Measurements from ENCODE around the gene MKRN2OS. TPM values are rescaled to one million over a fixed set of nuclear protein-coding genes. Genes with fewer than 3 reads are reported as not detected.

The MKRN2OS gene
- total and polyA plus RNA-seq, 2 experiments from 2014 or later = 0.31 TPM; not detected in 1

- Histone ChIP-seq H3K4me3 (peak overlapping the region; percentile 92), H3K27me3 (no peaks in the 10 kb centered on the region), H3K36me3 (no peaks in the 10 kb centered on the region), H3K9me3 (ENCODE audit: low read depth) (no peaks in the 10 kb centered on the region), H3K4me1 (ENCODE audit: low read depth) (peaks cover 43% of the 10 kb centered on the region), H3K27ac (peak overlapping the region; percentile 96)
- TF ChIP-seq CTCF (IDR thresholded peaks at IDR 0.05; ENCODE audit: low read depth, low read length) = no peak
- DNase-seq (ENCODE audit: low read depth in 1 of 2, low spot score in 1 of 2) = peak in 1 of 2 donors; percentile 60
Observed at GRCh38 chr3:12557473-12558100, 12.3 kb upstream of the MKRN2OS start.

- Histone ChIP-seq H3K27me3 (no peaks in the 10 kb centered on the region), H3K27ac (peak within 1 kb of the TSS; percentile 96), H3K4me1 (ENCODE audit: low read depth) (peaks cover 36% of the 10 kb centered on the region), H3K36me3 (no peaks in the 10 kb centered on the region), H3K4me3 (peak within 1 kb of the TSS; percentile 92), H3K9me3 (ENCODE audit: low read depth) (no peaks in the 10 kb centered on the region)
- peak; percentile 90 to 91 for DNase-seq (ENCODE audit: low read depth in 1 of 2, low spot score in 1 of 2)
- TF ChIP-seq CTCF (IDR thresholded peaks at IDR 0.05; ENCODE audit: low read depth, low read length) = no peak
Observed at GRCh38 chr3:12556690-12557472, 11.6 kb upstream of the MKRN2OS start, which contains the start of gene MKRN2. TSS of gene MKRN2 (plus strand) at chr3:12557087. CDS start at chr3:12557151, 64 bp downstream.

- TF ChIP-seq CTCF (IDR thresholded peaks at IDR 0.05; ENCODE audit: low read depth, low read length) = no peak
- no peaks in the 10 kb centered on the region for H3K27me3 ChIP-seq
- no peaks in the 10 kb centered on the region for H3K9me3 ChIP-seq (ENCODE audit: low read depth)
- peak overlapping the region; percentile 96 for H3K27ac ChIP-seq
- H3K36me3 ChIP-seq = no peaks in the 10 kb centered on the region
- H3K4me3 ChIP-seq = peak overlapping the region; percentile 92
- H3K4me1 ChIP-seq (ENCODE audit: low read depth) = peaks cover 35% of the 10 kb centered on the region
- DNase-seq (ENCODE audit: low read depth in 1 of 2, low spot score in 1 of 2) = no peak
Observed at GRCh38 chr3:12556314-12556689, 11.0 kb upstream of the MKRN2OS start.

- H3K27ac ChIP-seq = no peak overlapping the region
- H3K36me3 ChIP-seq = no peaks in the 10 kb centered on the region
- H3K9me3 ChIP-seq (ENCODE audit: low read depth) = no peaks in the 10 kb centered on the region
- peak in 1 of 2 donors; percentile 44 for DNase-seq (ENCODE audit: low read depth in 1 of 2, low spot score in 1 of 2)
- no peak overlapping the region for H3K4me3 ChIP-seq
- no peak for TF ChIP-seq CTCF (IDR thresholded peaks at IDR 0.05; ENCODE audit: low read depth, low read length)
- H3K27me3 ChIP-seq = no peaks in the 10 kb centered on the region
- peaks cover 16% of the 10 kb centered on the region for H3K4me1 ChIP-seq (ENCODE audit: low read depth)
Observed at GRCh38 chr3:12553921-12554391, 8.7 kb upstream of the MKRN2OS start.

GRCh38 chr3:12549971-12550760 is 4.9 kb upstream of the MKRN2OS start:
- Histone ChIP-seq H3K36me3 (no peaks in the 10 kb centered on the region), H3K27me3 (no peaks in the 10 kb centered on the region), H3K27ac (no peak overlapping the region), H3K4me3 (no peak overlapping the region), H3K9me3 (ENCODE audit: low read depth) (no peaks in the 10 kb centered on the region), H3K4me1 (ENCODE audit: low read depth) (no peaks in the 10 kb centered on the region)
- no peak for DNase-seq (ENCODE audit: low read depth in 1 of 2, low spot score in 1 of 2)
- no peak for TF ChIP-seq CTCF (IDR thresholded peaks at IDR 0.05; ENCODE audit: low read depth, low read length)

Measured in cardiac muscle cell (in vitro differentiated cells and primary cell).